Measurements from ENCODE around the gene TEAD1.

GRCh38 chr11:12767027-12767426, 92.8 kb downstream of the TEAD1 start:
- TF ChIP-seq CTCF (conservative IDR thresholded peaks at IDR 0.05; ENCODE audit: low read length) = no peak
- TF ChIP-seq EZH2phosphoT487 (IDR thresholded peaks at IDR 0.05; ENCODE audit: borderline replicate concordance, low read depth, low read length) = no peak
